Ishikawa (cell line): ENCODE results near the gene PREP.

Source experiments
- CEBPB ChIP-seq: IDR thresholded peaks from 2 replicates; pipeline ENCODE4 v1.6.1; 2012
- EGR1 ChIP-seq: IDR thresholded peaks from 2 replicates; pipeline ENCODE4 v1.6.1; 2012
- EP300 ChIP-seq: IDR thresholded peaks from 2 replicates; pipeline ENCODE4 v1.6.1; 2012; ENCODE audit warnings: borderline replicate concordance
- NFIC ChIP-seq: IDR thresholded peaks from 2 replicates; pipeline ENCODE4 v1.6.1; 2012
- TAF1 ChIP-seq: IDR thresholded peaks from 2 replicates; pipeline ENCODE4 v1.6.1; 2012; ENCODE audit warnings: low read depth, mild to moderate bottlenecking
- TEAD4 ChIP-seq: IDR thresholded peaks from 2 replicates; pipeline ENCODE4 v1.6.1; 2012
- YY1 ChIP-seq: IDR thresholded peaks from 2 replicates; pipeline ENCODE4 v1.6.1; 2012; ENCODE audit warnings: low read depth
- TF ChIP-seq, protein P1 (sequence below): IDR thresholded peaks from 2 replicates; pipeline ENCODE4 v1.6.1; 2012; ENCODE audit warnings: low read depth, mild to moderate bottlenecking
- TF ChIP-seq, protein P2 (sequence below): IDR thresholded peaks from 2 replicates; pipeline ENCODE4 v1.6.1; 2012

DNA sequence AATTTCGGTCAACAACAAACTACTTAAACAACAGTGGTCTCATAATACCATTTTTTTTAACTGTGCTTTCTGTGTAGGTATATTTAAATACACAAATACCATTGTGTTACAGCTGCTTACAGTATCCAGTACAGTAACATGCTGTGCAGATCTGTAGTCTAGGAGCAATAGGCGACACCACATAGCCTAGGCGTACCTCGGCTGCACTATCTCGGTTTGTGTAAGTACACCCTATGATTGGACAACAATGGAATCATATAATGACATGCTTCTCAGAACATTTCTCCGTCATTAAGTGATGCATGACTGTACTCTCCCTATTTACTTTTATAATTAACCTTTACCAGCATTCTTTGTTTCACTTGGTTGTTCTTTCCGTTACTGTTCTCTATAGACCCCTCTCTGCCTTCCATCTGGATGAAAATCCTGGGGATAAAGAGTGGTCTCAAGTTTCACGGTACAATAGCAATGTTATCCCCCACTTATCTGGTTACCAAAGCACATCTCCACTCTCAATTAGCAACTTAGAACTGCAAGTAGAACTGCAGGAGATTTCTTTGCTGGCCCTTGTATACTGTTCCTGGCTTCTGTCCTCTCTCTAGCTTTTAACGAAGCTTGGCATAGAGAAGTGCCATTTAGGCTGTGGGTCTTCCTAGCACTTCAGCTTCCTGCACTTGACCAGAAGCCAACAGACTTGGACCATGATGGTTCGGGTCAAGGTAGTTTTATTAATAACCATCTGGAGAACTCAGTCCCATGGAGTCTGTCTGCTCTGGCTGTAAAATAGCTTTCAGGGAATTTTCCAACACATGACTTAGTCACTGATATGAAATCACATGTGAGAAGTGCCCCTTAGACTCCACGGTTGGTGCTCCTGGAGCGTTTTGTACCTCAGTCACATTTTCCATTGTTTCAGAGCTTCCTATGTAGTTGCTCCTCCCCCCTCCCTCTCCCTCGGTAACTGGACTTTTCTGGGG lies 142.7 kb downstream of the PREP start:
- no peak for TF ChIP-seq EGR1
- no peak for TF ChIP-seq YY1
- no peak for TF ChIP-seq TAF1
- TF ChIP-seq, protein P1, sequence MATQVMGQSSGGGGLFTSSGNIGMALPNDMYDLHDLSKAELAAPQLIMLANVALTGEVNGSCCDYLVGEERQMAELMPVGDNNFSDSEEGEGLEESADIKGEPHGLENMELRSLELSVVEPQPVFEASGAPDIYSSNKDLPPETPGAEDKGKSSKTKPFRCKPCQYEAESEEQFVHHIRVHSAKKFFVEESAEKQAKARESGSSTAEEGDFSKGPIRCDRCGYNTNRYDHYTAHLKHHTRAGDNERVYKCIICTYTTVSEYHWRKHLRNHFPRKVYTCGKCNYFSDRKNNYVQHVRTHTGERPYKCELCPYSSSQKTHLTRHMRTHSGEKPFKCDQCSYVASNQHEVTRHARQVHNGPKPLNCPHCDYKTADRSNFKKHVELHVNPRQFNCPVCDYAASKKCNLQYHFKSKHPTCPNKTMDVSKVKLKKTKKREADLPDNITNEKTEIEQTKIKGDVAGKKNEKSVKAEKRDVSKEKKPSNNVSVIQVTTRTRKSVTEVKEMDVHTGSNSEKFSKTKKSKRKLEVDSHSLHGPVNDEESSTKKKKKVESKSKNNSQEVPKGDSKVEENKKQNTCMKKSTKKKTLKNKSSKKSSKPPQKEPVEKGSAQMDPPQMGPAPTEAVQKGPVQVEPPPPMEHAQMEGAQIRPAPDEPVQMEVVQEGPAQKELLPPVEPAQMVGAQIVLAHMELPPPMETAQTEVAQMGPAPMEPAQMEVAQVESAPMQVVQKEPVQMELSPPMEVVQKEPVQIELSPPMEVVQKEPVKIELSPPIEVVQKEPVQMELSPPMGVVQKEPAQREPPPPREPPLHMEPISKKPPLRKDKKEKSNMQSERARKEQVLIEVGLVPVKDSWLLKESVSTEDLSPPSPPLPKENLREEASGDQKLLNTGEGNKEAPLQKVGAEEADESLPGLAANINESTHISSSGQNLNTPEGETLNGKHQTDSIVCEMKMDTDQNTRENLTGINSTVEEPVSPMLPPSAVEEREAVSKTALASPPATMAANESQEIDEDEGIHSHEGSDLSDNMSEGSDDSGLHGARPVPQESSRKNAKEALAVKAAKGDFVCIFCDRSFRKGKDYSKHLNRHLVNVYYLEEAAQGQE = no peak
- TF ChIP-seq, protein P2, sequence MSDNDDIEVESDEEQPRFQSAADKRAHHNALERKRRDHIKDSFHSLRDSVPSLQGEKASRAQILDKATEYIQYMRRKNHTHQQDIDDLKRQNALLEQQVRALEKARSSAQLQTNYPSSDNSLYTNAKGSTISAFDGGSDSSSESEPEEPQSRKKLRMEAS = no peak
- no peak for TF ChIP-seq CEBPB
- TF ChIP-seq TEAD4 = no peak
- TF ChIP-seq EP300 = no peak
- no peak for TF ChIP-seq NFIC
